Skeletal muscle tissue (tissue), 4 donors: Measurements from ENCODE around the gene FARP2. TPM values are rescaled to one million over a fixed set of nuclear protein-coding genes. Genes with fewer than 3 reads are reported as not detected.
A peak's percentile ranks its signal among the peaks of the same experiment; 100 is the strongest.
"Not testable (repeated sequence)": the region's sequence is repeated elsewhere in the genome, so short reads cannot be mapped to it uniquely, and the experiment has no call there.

Experiments used
- H3K27ac ChIP-seq: one replicate; pipeline ENCODE4 v1.7.0; 2013; ENCODE audit warnings: mild to moderate bottlenecking, low read depth, low read length, inconsistent platforms
- H3K27me3 ChIP-seq, 3 donors: one replicate each; pipeline ENCODE4 v1.7.0; 2013; ENCODE audit warnings: low read length in 3 of 3; ENCODE audit not compliant: control insufficient read depth in 3 of 3, insufficient read depth in 3 of 3
- H3K36me3 ChIP-seq, 3 donors: one replicate each; pipeline ENCODE4 v1.7.0; 2013; ENCODE audit warnings: low read length in 3 of 3; ENCODE audit not compliant: control insufficient read depth in 3 of 3, insufficient read depth in 3 of 3
- H3K4me1 ChIP-seq, 3 donors: one replicate each; pipeline ENCODE4 v1.7.0; 2013; ENCODE audit warnings: low read length in 3 of 3, mild to moderate bottlenecking in 3 of 3; ENCODE audit not compliant: control insufficient read depth in 3 of 3, insufficient read depth in 3 of 3
- H3K4me3 ChIP-seq, 3 donors: one replicate each; pipeline ENCODE4 v1.7.0; 2013; ENCODE audit warnings: low read length in 3 of 3
- H3K9ac ChIP-seq, 3 donors: one replicate each; pipeline ENCODE4 v1.7.0; 2013; ENCODE audit warnings: low read length in 3 of 3, mild to moderate bottlenecking in 3 of 3, moderate library complexity in 2 of 3, low read depth in 1 of 3
- H3K9me3 ChIP-seq, 3 donors: one replicate each; pipeline ENCODE4 v1.7.0; 2013; ENCODE audit warnings: low read length in 3 of 3; ENCODE audit not compliant: control insufficient read depth in 3 of 3
- total RNA-seq: library from RNA; depleted of rRNA; stranded (reverse); fragments of >200 nt; gene quantifications from one replicate; pipeline ENCODE4 v1.2.3, GENCODE V29; 2014
- donor health status: Osteomylitis.

Gene FARP2
- total RNA-seq, 1 donor from 2014 or later, result 21.9 TPM

DNA sequence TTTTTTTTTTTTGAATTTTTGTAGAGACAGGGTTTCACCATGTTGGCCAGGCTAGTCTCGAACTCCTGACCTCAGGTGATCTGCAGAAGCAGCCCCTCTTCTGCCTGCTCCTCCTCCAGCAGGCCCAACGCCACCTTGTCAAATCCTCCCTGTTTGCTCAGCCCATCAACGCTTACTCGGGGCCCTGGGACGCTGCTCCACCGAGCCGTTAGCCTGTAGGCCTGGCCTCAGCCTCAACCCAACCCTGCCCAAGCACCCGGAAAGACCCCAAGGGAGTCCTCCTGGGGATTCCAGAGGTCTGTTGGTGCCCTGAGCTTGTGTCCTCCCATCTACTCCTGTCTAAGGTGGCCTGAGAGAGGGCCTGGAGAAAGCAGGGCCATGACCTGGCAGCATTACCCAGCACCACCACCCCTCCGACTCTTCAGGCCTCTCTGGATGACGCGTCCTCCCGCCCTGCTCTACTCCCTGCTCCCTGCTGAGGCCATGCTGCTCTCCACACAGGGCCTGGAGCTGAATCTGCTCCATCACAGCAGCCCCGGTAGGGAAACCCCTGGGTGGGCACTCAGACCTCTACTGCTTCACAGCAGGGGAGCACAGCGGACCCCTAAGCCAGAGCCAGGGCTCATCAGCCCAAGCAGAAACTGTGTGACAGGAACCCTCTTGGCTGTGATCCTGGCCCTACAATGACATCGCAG is 149.1 kb downstream of the FARP2 start:
- H3K9ac ChIP-seq, result peak overlapping the region; percentile 75 to 83 (median 78)
- peaks cover 66 to 83% (median 69%) of the 10 kb centered on the region in 3 donors for H3K4me1 ChIP-seq
- peak overlapping the region; percentile 99 for H3K27ac ChIP-seq
- peak overlapping the region; percentile 43 to 63 (median 59) for H3K4me3 ChIP-seq
- peaks cover 12 to 14% (median 12%) of the 10 kb centered on the region in 3 donors for H3K36me3 ChIP-seq
- H3K9me3 ChIP-seq, result no peaks in the 10 kb centered on the region
- H3K27me3 ChIP-seq, result no peaks in the 10 kb centered on the region

GRCh38 chr2:241505781-241506201 is 149.7 kb downstream of the FARP2 start:
- peaks cover 61 to 77% (median 64%) of the 10 kb centered on the region in 3 donors for H3K4me1 ChIP-seq
- H3K27ac ChIP-seq, result peak overlapping the region; percentile 99
- peak overlapping the region; percentile 43 to 63 (median 59) for H3K4me3 ChIP-seq
- peak overlapping the region; percentile 75 to 83 (median 82) for H3K9ac ChIP-seq
- H3K9me3 ChIP-seq, result no peaks in the 10 kb centered on the region
- H3K27me3 ChIP-seq, result no peaks in the 10 kb centered on the region
- peaks cover 8 to 9% (median 9%) of the 10 kb centered on the region in 3 donors for H3K36me3 ChIP-seq

- H3K36me3 ChIP-seq, H3K9me3 ChIP-seq, H3K27me3 ChIP-seq: not testable (repeated sequence)
- H3K27ac ChIP-seq, result peak overlapping the region; percentile 99
- peak overlapping the region; percentile 75 to 83 (median 82) for H3K9ac ChIP-seq
- peak overlapping the region; percentile 56 to 81 (median 59) for H3K4me3 ChIP-seq
- peaks cover 55 to 72% (median 58%) of the 10 kb centered on the region in 3 donors for H3K4me1 ChIP-seq
Measured at GRCh38 chr2:241506317-241506716, 150.2 kb downstream of the FARP2 start.

DNA sequence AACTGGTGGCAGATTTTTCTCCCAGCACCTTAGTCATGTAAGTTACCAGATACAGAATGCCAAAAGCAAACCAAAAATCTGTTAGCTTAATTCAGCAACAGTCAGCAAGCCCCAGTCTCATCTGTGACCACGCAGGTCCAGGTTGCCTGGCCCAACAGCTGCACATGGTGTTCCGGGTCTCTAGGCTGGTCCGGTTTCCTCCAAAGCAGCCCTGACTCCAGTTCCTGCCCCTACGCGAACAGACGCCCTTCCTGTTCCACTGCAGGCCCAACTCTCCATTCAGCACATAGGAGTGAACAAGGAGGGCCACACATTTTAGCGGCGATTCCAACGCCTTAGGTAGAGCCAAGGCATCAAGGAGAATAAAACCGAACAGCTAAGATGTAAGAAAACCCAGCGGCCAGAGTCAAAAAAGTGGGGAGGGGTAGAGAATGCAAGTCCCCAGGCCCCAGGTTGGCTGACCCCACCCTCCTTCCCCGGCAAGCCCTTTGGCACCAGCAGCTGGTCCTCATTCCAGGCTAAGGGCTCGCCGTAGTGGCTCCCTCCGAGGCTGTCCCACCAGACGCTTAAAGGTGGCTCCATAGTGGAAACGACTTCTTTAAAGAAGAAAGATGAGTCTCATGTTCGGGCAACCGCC is 150.8 kb downstream of the FARP2 start:
- Histone ChIP-seq H3K9ac (peak overlapping the region; percentile 87 to 93 (median 91)), H3K4me1 (peaks cover 52 to 67% (median 56%) of the 10 kb centered on the region in 3 donors), H3K9me3 (no peaks in the 10 kb centered on the region), H3K4me3 (peak overlapping the region; percentile 81 to 96 (median 88)), H3K27me3 (no peaks in the 10 kb centered on the region), H3K36me3 (peaks cover 0 to 7% (median 6%) of the 10 kb centered on the region in 3 donors), H3K27ac (peak overlapping the region; percentile 99)

- Histone ChIP-seq H3K4me1 (peaks cover 47 to 62% (median 51%) of the 10 kb centered on the region in 3 donors), H3K9ac (peak overlapping the region; percentile 87 to 93 (median 91)), H3K36me3 (peaks cover 0 to 7% (median 6%) of the 10 kb centered on the region in 3 donors), H3K27ac (peak overlapping the region; percentile 99), H3K27me3 (no peaks in the 10 kb centered on the region), H3K4me3 (peak overlapping the region; percentile 81 to 96 (median 88)), H3K9me3 (no peaks in the 10 kb centered on the region)
Measured at GRCh38 chr2:241507430-241508239, 151.6 kb downstream of the FARP2 start.

DNA sequence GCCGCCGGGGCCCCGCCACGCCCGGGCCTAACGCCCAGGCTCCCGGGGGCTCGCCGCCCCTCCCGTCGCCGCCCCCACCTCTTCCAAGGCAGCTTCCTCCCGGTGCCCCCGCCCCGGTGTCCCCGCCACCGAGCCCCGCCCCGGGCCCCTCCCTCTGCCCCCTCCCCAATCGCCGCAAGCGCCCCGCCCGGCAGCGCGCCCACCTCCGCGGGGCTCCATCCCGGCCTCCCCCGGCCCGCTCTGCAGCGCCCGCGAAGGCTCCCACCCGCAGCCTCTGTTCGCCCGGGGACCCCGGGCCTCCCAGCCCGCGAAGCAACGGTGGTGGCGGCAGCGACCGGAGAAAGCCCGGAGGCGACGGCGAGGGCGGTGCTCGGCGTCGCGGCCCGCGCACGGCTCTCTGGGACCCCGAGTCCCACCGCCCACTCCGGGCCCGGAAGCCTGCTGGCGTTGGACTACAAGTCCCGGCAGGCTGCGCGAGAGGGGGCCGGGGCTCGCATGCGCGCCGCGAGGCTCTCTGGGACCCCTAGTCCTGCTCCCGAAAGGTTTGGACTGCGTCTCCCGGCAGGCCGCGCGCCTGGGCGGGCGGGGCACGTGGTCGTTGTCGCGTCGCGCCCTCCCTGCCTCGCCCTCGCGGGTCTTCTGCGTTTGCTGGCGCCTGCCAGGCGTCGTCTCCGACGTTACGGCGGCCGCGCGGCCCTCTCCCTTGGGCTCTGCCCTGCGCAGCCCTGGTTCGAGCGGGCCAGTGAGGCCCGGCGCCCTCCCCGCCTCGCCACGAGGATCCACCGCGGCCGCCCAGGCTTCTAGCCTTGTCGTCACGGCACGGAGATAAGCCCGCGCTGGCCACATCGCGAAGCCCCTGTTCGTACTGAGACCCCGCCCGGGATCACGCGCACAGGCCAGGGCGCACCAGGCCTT is 152.4 kb downstream of the FARP2 start, which contains the start of gene STK25:
Gene STK25, minus strand, starts transcription at position 345 of the 915 bp plus-strand sequence. CDS start 549 bp downstream, outside the sequence.
- Histone ChIP-seq H3K4me3 (peak within 1 kb of the TSS; percentile 85 to 97 (median 96)), H3K27ac (peak within 1 kb of the TSS; percentile 99), H3K9me3 (no peaks in the 10 kb centered on the region), H3K27me3 (no peaks in the 10 kb centered on the region), H3K4me1 (peaks cover 45 to 56% (median 50%) of the 10 kb centered on the region in 3 donors), H3K36me3 (peaks cover 0 to 7% (median 6%) of the 10 kb centered on the region in 3 donors), H3K9ac (peak within 1 kb of the TSS; percentile 88 to 96 (median 91))

- H3K27ac ChIP-seq, result peak overlapping the region; percentile 99
- H3K36me3 ChIP-seq, result peaks cover 0 to 6% (median 5%) of the 10 kb centered on the region in 3 donors
- peaks cover 37 to 49% (median 42%) of the 10 kb centered on the region in 3 donors for H3K4me1 ChIP-seq
- H3K9me3 ChIP-seq, result no peaks in the 10 kb centered on the region
- H3K4me3 ChIP-seq, result peak overlapping the region; percentile 85 to 97 (median 96)
- H3K9ac ChIP-seq, result peak overlapping the region; percentile 87 to 96 (median 88)
- H3K27me3 ChIP-seq, result no peaks in the 10 kb centered on the region
Measured at GRCh38 chr2:241509155-241509784, 153.2 kb downstream of the FARP2 start.

GRCh38 chr2:241511091-241511741 is 155.1 kb downstream of the FARP2 start:
- H3K36me3 ChIP-seq, result peaks cover 0 to 6% (median 5%) of the 10 kb centered on the region in 3 donors

More at GRCh38 chr2:241511091-241511741, 155.1 kb downstream of the FARP2 start:
- H3K27ac ChIP-seq, result no peak overlapping the region
- H3K9me3 ChIP-seq, result no peaks in the 10 kb centered on the region
- H3K9ac ChIP-seq, result no peak overlapping the region
- peaks cover 20 to 34% (median 24%) of the 10 kb centered on the region in 3 donors for H3K4me1 ChIP-seq
- H3K4me3 ChIP-seq, result no peak overlapping the region
- H3K27me3 ChIP-seq, result no peaks in the 10 kb centered on the region
